ENCODE results near the gene CHRND. TPM values are rescaled to one million over a fixed set of nuclear protein-coding genes. Genes with fewer than 3 reads are reported as not detected.

Gene CHRND
- total RNA-seq, 1 donor from 2014 or later, result not detected

DNA sequence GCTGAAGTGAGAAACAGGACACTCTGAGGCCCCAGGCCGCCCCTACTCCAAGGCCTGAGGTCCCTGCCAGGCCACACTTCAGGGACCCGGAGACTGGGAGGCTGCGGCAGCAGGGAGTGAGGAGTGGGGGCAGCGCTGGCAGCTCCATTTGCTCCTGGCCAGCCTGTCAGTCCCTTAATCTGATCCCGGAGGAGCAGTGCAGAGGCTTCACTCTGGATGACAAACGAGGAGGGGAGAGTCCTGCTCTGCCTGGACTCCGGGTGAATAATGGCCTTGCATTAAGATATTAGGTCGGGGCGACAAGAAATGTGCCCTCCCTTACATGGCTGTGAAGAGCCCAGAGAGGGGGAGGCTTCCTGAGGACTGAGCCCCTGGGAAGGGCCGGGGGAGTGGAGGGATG lies 20.1 kb upstream of the CHRND start:
- Histone ChIP-seq H3K27ac (no peak overlapping the region), H3K4me3 (no peak overlapping the region), H3K4me1 (peaks cover 9% of the 10 kb centered on the region), H3K27me3 (peaks cover 44% of the 10 kb centered on the region), H3K36me3 (no peaks in the 10 kb centered on the region), H3K9me3 (no peaks in the 10 kb centered on the region)
- intact Hi-C loops (cut with DNase I), result no loop called here
- DNase-seq (no peak), ATAC-seq (no peak)
- TF ChIP-seq, protein P1, sequence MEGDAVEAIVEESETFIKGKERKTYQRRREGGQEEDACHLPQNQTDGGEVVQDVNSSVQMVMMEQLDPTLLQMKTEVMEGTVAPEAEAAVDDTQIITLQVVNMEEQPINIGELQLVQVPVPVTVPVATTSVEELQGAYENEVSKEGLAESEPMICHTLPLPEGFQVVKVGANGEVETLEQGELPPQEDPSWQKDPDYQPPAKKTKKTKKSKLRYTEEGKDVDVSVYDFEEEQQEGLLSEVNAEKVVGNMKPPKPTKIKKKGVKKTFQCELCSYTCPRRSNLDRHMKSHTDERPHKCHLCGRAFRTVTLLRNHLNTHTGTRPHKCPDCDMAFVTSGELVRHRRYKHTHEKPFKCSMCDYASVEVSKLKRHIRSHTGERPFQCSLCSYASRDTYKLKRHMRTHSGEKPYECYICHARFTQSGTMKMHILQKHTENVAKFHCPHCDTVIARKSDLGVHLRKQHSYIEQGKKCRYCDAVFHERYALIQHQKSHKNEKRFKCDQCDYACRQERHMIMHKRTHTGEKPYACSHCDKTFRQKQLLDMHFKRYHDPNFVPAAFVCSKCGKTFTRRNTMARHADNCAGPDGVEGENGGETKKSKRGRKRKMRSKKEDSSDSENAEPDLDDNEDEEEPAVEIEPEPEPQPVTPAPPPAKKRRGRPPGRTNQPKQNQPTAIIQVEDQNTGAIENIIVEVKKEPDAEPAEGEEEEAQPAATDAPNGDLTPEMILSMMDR (IDR thresholded peaks at IDR 0.05), result no peak

DNA sequence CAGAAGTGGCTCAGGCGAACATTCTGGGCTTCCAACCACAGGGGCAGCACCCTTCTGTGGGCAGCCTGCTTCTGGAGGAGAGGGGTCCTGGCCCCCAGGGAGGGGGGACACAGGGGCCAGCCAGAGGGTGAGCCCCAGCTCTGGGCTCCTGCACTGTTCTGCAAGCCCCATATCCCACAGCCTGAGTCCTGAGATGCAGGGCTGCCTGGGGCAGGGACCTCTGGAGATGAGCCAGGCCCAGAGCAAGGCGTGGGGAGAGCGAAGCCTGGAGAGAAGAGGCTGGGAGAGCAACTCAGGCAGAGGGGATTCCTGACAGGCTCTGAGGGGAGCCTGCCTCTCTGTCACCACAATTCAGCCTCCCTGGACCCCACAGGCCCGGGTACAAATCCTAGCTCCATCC lies 19.3 kb upstream of the CHRND start:
- Histone ChIP-seq H3K27me3 (peaks cover 44% of the 10 kb centered on the region), H3K4me1 (peaks cover 9% of the 10 kb centered on the region), H3K4me3 (no peak overlapping the region), H3K27ac (no peak overlapping the region), H3K36me3 (no peaks in the 10 kb centered on the region), H3K9me3 (no peaks in the 10 kb centered on the region)
- no peak for ATAC-seq
- intact Hi-C loops (cut with DNase I), result no loop called here
- TF ChIP-seq, protein P1 (IDR thresholded peaks at IDR 0.05), result no peak
- DNase-seq, result no peak

DNA sequence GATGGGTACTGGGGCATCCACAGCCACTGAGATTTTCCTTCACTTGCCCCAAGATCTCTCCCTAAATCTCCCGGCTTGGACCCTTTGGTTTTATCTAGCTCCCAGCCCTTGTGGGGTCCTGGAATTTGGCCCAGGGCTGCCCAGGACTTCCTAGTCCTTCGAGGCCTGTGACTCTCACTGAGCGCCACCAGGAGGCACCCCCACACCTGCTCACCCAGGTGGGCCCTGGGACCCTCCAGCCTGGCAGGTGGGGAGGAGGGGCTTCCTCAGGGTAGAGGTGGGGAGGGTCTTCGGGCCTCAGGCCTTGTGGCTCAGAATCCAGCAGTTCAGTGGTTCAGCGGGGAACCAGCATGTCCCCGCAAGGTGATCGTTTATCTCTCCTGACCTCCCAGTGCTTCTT lies 17.7 kb upstream of the CHRND start:
- Histone ChIP-seq H3K27me3 (peaks cover 32% of the 10 kb centered on the region), H3K9me3 (no peaks in the 10 kb centered on the region), H3K4me1 (peaks cover 5% of the 10 kb centered on the region), H3K36me3 (no peaks in the 10 kb centered on the region), H3K4me3 (no peak overlapping the region), H3K27ac (no peak overlapping the region)
- TF ChIP-seq, protein P1 (IDR thresholded peaks at IDR 0.05), result no peak
- intact Hi-C loops (cut with DNase I), result no loop called here
- DNase-seq (no peak), ATAC-seq (no peak)

- Histone ChIP-seq H3K4me1 (no peaks in the 10 kb centered on the region), H3K27ac (no peak overlapping the region), H3K27me3 (peaks cover 11% of the 10 kb centered on the region), H3K9me3 (no peaks in the 10 kb centered on the region), H3K36me3 (no peaks in the 10 kb centered on the region), H3K4me3 (no peak overlapping the region)
- ATAC-seq, result no peak
- TF ChIP-seq, protein P1 (IDR thresholded peaks at IDR 0.05), result no peak
- intact Hi-C loops (cut with DNase I), result no loop called here
- no peak for DNase-seq
These were observed 14.5 kb upstream of the CHRND start for GRCh38 chr2:232511336-232511890.

DNA sequence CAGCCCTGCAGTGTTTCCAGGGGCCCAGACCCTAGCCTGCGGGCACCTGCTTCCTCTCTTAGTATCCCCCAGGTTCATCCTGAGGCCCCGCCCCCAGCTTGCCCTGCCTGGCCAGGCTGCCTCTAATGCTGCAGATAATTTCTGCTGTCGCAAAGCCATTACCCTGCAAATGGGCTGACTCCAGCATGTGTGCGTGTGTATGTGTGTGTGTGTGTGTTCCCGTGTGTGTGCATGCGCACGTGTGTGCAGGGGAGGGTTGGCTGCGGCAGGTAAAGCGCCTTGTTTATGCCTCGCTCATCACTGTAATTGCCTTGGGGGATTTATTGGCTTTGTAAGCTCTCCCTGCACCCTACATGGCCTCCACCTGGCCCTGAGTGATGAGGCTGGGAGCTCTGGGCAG lies 13.4 kb upstream of the CHRND start:
- TF ChIP-seq, protein P1 (IDR thresholded peaks at IDR 0.05), result no peak
- intact Hi-C loops (cut with DNase I), result no loop called here
- no peak overlapping the region for H3K4me3 ChIP-seq
- ATAC-seq, result no peak
- H3K36me3 ChIP-seq, result no peaks in the 10 kb centered on the region
- DNase-seq, result no peak
- no peak overlapping the region for H3K27ac ChIP-seq
- H3K4me1 ChIP-seq, result no peaks in the 10 kb centered on the region
- H3K9me3 ChIP-seq, result no peaks in the 10 kb centered on the region
- H3K27me3 ChIP-seq, result no peaks in the 10 kb centered on the region

DNA sequence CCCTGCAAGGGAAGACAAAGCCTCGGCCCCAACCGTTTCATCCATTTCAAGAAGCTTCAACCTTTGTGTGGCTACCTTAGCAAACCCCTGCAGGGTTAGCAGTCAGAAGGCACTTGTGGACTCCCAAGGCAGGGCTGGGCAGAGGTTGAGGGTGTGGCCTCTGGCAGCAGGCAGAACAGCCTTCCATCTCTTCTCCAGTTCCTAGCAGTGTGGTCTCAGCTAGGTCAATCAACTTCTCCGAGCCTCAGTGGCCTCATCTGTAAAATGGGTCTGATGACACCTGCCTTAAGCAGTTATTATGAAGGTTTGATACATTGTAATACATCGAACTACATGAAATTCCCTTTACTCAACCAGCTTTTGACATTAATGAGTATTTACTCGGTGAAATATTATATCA lies 12.6 kb upstream of the CHRND start:
- no peak for ATAC-seq
- Histone ChIP-seq H3K9me3 (no peaks in the 10 kb centered on the region), H3K27me3 (no peaks in the 10 kb centered on the region), H3K4me3 (no peak overlapping the region), H3K4me1 (no peaks in the 10 kb centered on the region), H3K27ac (no peak overlapping the region), H3K36me3 (no peaks in the 10 kb centered on the region)
- intact Hi-C loops (cut with DNase I), result no loop called here
- DNase-seq, result no peak
- TF ChIP-seq, protein P1 (IDR thresholded peaks at IDR 0.05), result no peak
